IPS-18a (cell line): ENCODE data around the gene POU6F2.
"Not testable (repeated sequence)": the region's sequence is repeated elsewhere in the genome, so short reads cannot be mapped to it uniquely, and the experiment has no call there.

Experiments
- H3K27ac ChIP-seq: one replicate; pipeline ENCODE4 v1.5.1; 2013; ENCODE audit warnings: low read length
- H3K27me3 ChIP-seq: one replicate; pipeline ENCODE4 v1.6.1; 2013; ENCODE audit warnings: mild to moderate bottlenecking, low read length; ENCODE audit not compliant: control insufficient read depth, insufficient read depth
- H3K36me3 ChIP-seq: one replicate; pipeline ENCODE4 v1.6.1; 2013; ENCODE audit warnings: low read depth, low read length; ENCODE audit not compliant: control insufficient read depth
- H3K4me1 ChIP-seq: one replicate; pipeline ENCODE4 v1.6.1; 2013; ENCODE audit warnings: low read depth, low read length; ENCODE audit not compliant: control insufficient read depth
- H3K4me3 ChIP-seq: one replicate; pipeline ENCODE4 v1.5.1; 2013; ENCODE audit warnings: low read length
- H3K9ac ChIP-seq: one replicate; pipeline ENCODE4 v1.6.1; 2013; ENCODE audit warnings: mild to moderate bottlenecking, low read length, moderate library complexity
- H3K9me3 ChIP-seq: one replicate; pipeline ENCODE4 v1.6.1; 2013; ENCODE audit warnings: low read depth, low read length; ENCODE audit not compliant: control insufficient read depth

The POU6F2 gene

DNA sequence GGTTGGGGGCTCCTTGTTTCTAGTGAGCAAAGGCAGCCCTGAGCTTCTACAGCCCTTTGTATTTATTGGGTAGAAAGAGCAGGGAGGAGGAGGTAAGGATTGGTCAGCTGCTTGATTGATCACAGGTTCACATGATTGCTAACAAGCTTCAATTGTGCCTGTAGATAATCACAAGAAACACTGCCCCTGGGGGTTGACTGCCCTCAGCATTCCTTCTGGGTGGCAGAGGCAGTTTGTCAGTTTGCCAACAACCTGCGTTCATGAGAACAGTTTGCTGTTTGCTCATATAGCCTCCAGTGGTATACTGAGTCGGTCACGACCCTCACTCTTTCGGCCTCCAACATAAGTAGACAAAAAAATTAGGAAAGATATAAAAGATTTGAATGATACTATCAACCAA, 30.2 kb upstream of the POU6F2 start:
- not testable (repeated sequence) for H3K4me3 ChIP-seq, H3K27me3 ChIP-seq, H3K27ac ChIP-seq, H3K36me3 ChIP-seq, H3K9me3 ChIP-seq, H3K9ac ChIP-seq, H3K4me1 ChIP-seq

DNA sequence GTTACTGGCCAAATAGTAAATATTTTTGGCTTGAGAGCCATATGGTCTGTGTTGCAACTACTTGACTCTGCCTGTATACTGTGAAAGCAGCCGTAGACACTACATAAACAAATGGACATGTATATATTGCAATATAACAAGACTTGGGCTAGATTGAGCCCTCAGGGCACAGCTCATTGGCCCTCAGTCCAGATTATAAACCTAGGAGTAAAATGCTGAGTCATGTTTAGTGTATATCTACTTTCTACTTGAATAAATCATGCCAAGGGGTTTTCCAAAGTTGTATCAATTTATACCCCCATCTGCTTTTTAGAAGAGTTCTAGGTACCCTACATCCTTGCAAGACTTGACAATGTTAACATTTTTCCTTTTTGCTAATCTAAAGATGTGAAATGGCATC, 27.4 kb upstream of the POU6F2 start:
- Histone ChIP-seq H3K9me3 (no peaks in the 10 kb centered on the region), H3K27me3 (no peaks in the 10 kb centered on the region), H3K9ac (no peak overlapping the region), H3K36me3 (no peaks in the 10 kb centered on the region), H3K27ac (no peak overlapping the region), H3K4me3 (no peak overlapping the region), H3K4me1 (no peaks in the 10 kb centered on the region)

DNA sequence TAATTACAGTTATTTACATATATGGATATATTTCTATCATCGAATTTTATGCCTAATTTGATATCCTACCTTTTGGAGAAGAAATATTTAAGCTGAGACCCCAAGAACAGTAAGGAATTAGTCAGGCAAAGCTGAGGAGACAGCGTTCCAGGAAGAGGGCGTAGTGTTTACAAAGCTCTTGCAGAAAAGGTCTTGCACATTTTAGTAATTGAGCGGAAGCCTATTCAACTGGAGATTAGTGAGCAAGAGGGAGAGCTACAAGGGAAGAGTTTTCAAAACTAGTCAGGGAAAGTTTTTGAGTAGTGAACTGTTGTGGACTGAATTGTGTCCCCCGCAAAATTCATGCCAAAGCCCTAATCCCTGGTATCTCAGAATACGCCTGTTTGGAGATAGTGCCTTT, 26.5 kb upstream of the POU6F2 start:
- Histone ChIP-seq H3K27me3 (no peaks in the 10 kb centered on the region), H3K4me1 (no peaks in the 10 kb centered on the region), H3K36me3 (no peaks in the 10 kb centered on the region), H3K9ac (no peak overlapping the region), H3K9me3 (no peaks in the 10 kb centered on the region), H3K4me3 (no peak overlapping the region), H3K27ac (no peak overlapping the region)

DNA sequence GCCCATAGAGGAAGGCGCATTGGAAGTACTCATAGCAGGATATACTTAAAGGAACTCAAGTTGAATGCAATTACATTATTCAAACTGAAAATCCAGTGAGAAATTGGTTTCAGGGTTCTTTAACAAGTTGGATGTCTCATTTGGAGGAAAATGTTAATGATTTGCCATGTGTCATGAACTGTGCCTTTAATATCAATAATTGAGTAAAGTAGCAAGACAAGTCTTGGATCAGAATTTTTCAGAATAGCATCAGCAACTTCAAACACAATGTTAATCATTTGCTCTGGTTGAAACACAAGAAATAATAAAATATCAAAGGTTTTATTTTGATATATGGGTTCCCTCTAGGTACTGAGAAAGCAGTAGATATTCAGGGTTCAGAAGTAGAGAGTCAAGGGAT, 24.5 kb upstream of the POU6F2 start:
- Histone ChIP-seq H3K27ac (no peak overlapping the region), H3K9ac (no peak overlapping the region), H3K4me1 (no peaks in the 10 kb centered on the region), H3K27me3 (no peaks in the 10 kb centered on the region), H3K4me3 (no peak overlapping the region), H3K9me3 (no peaks in the 10 kb centered on the region), H3K36me3 (no peaks in the 10 kb centered on the region)

DNA sequence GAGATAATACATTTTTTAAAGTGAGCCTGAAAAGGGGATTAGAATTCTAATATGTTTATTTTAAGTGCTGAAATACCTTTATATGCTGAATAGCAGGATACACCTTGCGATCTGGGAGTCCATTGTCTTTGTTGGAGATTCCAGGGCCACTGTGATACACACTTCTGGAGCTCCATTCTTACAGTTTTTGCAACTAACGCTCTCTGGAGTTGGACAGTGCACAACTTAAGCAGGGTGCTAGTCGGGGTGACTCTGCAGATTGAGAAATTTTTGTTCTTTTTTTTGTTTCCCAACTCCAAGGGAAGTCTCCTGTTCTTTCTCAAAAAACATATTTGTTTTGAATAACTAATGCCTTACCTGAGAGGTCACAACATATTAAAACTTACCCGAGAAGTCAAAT, 23.7 kb upstream of the POU6F2 start:
- H3K9ac ChIP-seq: no peak overlapping the region
- H3K27me3 ChIP-seq: no peaks in the 10 kb centered on the region
- no peaks in the 10 kb centered on the region for H3K4me1 ChIP-seq
- H3K4me3 ChIP-seq: no peak overlapping the region
- no peak overlapping the region for H3K27ac ChIP-seq
- H3K9me3 ChIP-seq: no peaks in the 10 kb centered on the region
- H3K36me3 ChIP-seq: no peaks in the 10 kb centered on the region

DNA sequence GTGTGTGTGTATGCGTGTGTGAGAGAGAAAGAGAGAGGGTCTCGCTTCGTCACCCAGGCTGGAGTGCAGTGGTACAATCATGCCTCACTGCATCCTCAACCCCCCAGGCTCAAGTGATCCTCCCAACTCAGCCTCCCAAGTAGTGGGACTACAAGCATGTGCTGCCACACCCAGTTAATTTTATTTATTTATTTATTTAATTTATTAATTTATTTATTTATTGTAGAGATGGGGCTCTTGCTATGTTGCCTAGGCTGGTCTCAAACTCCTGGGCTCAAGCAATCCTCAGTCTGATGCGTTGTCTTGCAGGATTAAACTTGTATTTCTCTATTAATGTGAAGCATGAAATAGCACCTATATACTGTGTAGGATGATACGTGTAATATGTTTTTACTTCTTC, 21.8 kb upstream of the POU6F2 start:
- Histone ChIP-seq H3K9ac (no peak overlapping the region), H3K4me3 (no peak overlapping the region), H3K27me3 (no peaks in the 10 kb centered on the region), H3K27ac (no peak overlapping the region), H3K9me3 (no peaks in the 10 kb centered on the region), H3K4me1 (no peaks in the 10 kb centered on the region), H3K36me3 (no peaks in the 10 kb centered on the region)

DNA sequence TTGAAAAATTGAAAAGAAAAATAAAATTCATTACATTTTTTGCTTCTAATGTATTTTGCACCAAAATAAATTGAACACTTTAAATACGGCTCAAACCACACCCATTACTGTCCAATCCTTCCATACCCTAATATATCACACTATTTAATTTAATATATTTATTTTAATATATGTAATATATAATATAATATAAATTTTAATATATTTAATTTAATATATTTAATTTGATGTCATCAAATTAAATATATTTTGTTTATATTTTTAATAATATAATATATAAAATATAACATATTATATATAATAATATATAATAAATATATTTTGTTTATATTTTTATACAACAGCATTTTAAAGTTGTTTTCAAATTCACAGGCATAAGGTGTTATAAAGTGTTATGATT, 15.7 kb upstream of the POU6F2 start:
- no peak overlapping the region for H3K4me3 ChIP-seq

DNA sequence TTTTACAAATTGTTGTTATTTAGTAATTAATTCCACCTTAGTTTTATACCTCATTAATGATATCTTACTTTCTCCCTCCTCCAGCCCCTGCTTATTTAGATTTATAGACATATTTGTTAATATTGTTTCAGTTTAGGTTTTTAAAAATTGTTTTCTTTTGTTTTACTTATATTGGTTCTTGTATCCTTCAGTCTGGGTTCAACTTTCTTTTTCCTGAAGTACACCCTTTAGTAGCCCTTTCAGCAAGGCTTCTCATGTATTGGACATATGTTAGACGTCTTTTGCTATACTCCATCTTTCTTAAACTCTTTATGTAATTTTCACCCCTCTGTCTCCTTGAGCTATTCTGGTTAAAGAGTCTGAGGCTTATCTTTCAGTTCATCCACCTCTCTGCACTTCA, 12.8 kb upstream of the POU6F2 start:
- Histone ChIP-seq H3K9me3 (no peaks in the 10 kb centered on the region), H3K27me3 (no peaks in the 10 kb centered on the region), H3K27ac (no peak overlapping the region), H3K4me3 (no peak overlapping the region), H3K9ac (no peak overlapping the region), H3K36me3 (no peaks in the 10 kb centered on the region), H3K4me1 (no peaks in the 10 kb centered on the region)

More for the DNA sequence above, 15.7 kb upstream of the POU6F2 start:
- Histone ChIP-seq H3K27ac (no peak overlapping the region), H3K9ac (no peak overlapping the region), H3K27me3 (no peaks in the 10 kb centered on the region), H3K36me3 (no peaks in the 10 kb centered on the region), H3K4me1 (no peaks in the 10 kb centered on the region), H3K9me3 (no peaks in the 10 kb centered on the region)

DNA sequence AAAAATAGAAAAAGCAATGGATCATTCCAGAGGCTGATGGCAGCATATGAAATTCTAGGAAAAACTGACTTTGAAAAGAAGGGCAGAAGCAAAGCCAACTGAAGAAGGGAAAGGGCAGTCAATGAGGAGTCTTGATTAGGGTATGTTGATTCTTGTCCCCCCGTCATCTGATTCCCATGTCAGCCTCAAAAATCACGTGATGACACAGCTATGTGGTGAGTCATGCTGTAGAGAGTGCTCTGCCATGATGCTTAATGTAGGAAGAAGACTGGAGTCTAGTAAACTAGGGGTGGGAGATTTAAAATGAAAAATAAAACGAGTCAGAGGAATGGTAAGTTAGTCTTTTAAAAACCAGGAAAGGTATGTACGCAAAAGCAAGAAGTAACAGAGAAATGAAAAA, 3.9 kb upstream of the POU6F2 start:
- no peaks in the 10 kb centered on the region for H3K9me3 ChIP-seq
- H3K36me3 ChIP-seq: no peaks in the 10 kb centered on the region
- H3K4me1 ChIP-seq: peaks cover 10% of the 10 kb centered on the region
- H3K27ac ChIP-seq: no peak overlapping the region
- peaks cover 30% of the 10 kb centered on the region for H3K27me3 ChIP-seq
- H3K9ac ChIP-seq: no peak overlapping the region
- no peak overlapping the region for H3K4me3 ChIP-seq

DNA sequence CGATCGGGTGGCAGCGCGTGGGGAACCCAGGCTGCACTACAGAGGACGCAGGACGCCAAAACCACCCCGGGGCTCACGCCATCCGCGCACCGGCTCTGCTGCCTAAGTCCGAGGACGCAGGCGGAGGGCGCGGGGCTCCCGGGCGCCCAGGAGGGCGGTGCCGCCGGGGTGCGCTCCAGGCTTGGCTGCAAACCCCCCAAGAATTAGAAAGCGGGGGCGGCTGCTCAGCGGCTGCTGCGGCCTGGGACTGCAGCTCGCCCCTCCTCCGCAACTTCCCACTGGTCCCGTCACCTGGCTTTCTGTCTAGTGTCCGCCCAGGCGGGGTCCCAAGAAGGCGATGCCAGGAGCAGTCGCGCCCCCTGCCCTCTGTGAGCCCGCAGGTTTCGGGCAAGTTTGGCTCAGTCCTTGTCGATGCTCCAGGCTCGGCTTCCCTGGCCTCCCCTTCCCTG, 1.7 kb upstream of the POU6F2 start:
- Histone ChIP-seq H3K9me3 (no peaks in the 10 kb centered on the region), H3K36me3 (no peaks in the 10 kb centered on the region), H3K4me1 (peaks cover 14% of the 10 kb centered on the region), H3K27ac (no peak overlapping the region), H3K4me3 (peak overlapping the region; percentile 67), H3K9ac (no peak overlapping the region), H3K27me3 (peaks cover 30% of the 10 kb centered on the region)

DNA sequence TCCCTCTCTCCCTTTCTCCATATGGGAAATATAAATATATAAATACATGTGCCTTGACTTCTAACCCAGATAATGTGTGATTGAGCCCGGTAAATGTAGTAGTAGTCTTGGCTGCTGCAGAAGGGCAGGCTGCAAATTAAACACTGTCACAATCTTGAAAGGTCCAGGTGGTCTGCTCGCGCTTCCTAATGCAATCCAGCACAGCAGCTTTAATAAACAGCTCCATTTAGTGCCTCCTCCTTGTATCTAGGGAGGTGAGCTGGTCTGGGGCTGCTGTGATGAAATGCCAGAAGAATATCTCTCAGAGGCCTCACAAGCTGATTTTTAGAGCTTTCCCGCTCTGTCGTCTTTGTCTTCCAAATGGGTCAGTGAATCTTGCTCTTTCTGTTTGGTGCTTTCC, 782 bp downstream of the POU6F2 start:
- Histone ChIP-seq H3K9ac (peak overlapping the region; percentile 49), H3K36me3 (no peaks in the 10 kb centered on the region), H3K27ac (no peak overlapping the region), H3K9me3 (no peaks in the 10 kb centered on the region), H3K27me3 (peaks cover 30% of the 10 kb centered on the region), H3K4me1 (peaks cover 14% of the 10 kb centered on the region), H3K4me3 (peak overlapping the region; percentile 44)

DNA sequence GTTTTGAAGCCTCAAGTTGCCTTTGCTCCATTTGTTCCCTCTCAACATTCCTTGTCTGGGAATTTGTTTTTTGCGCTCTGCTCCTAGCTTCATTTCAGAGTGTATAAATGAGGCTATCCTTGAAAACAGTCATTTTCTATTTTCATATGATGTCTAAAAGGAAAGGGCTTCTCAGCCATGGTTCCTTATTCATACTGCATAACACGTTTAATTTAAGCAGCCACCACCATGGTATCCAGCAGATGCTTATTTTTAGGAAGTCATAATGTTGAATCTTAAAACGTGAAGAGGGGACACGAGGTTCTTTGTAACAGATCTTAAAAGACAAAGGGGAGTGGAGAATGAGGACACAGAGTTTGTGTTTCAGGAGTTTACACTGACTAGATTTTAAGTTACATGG, 14.5 kb downstream of the POU6F2 start:
- Histone ChIP-seq H3K27ac (no peak overlapping the region), H3K36me3 (no peaks in the 10 kb centered on the region), H3K4me1 (no peaks in the 10 kb centered on the region), H3K4me3 (no peak overlapping the region), H3K9me3 (no peaks in the 10 kb centered on the region), H3K27me3 (no peaks in the 10 kb centered on the region), H3K9ac (no peak overlapping the region)
